ENCODE data around the gene CYP4F2. TPM values are rescaled to one million over a fixed set of nuclear protein-coding genes. Genes with fewer than 3 reads are reported as not detected.
"Not testable (repeated sequence)": the region's sequence is repeated elsewhere in the genome, so short reads cannot be mapped to it uniquely, and the experiment has no call there.

Gene CYP4F2
- total and polyA plus RNA-seq, 10 of the 15 experiments (the other 5 are each of a cell fraction or from before 2014, with no cell fraction given) = 0.08 to 3.5 (median 0.63) TPM

- CTCF ChIA-PET; ATAC-seq; intact Hi-C loops (cut with micrococcal nuclease; ENCODE audit: unreplicated experiment); H3K4me1 ChIP-seq (ENCODE audit: control insufficient read depth, insufficient read depth, low read length); BruUV-seq (replicated peaks); H4K20me1 ChIP-seq (ENCODE audit: control insufficient read depth, insufficient read depth); H3K79me2 ChIP-seq (ENCODE audit: control insufficient read depth, insufficient read depth, low read length); H3K36me3 ChIP-seq (ENCODE audit: control insufficient read depth in 2 of 2, insufficient read depth in 2 of 2, low read length in 1 of 2); H3K4me2 ChIP-seq (ENCODE audit: control insufficient read depth, insufficient read depth); H3K4me3 ChIP-seq; RAD21 ChIA-PET (ENCODE audit: unreplicated experiment); H3K9ac ChIP-seq (ENCODE audit: control insufficient read depth, insufficient read depth, low read length); in situ Hi-C loops (cut with MboI); SMC1A ChIA-PET (ENCODE audit: uncharacterized antibody, unreplicated experiment); H3K27ac ChIP-seq (ENCODE audit: control insufficient read depth, insufficient read depth); H2AFZ ChIP-seq (ENCODE audit: control insufficient read depth, low read depth, low read length); H3K27me3 ChIP-seq (replicated peaks in 1 of 2; ENCODE audit: control insufficient read depth in 2 of 2, insufficient read depth in 2 of 2, low read length in 1 of 2); DNase-seq (ENCODE audit: low read depth, low spot score); FAIRE-seq; POLR2A ChIA-PET; H3K9me3 ChIP-seq (replicated peaks; ENCODE audit: control insufficient read depth, insufficient read depth, low read length): not testable (repeated sequence)
- 61% methylated on average over 11 of the region's 12 CpGs for WGBS (ENCODE audit: insufficient coverage, insufficient replicate concordance, low lambda C conversion rate, missing lambda C conversion rate)
- peak; percentile 14; the same call in 1 of the 2 replicates for TF ChIP-seq JUNB (IDR thresholded peaks at IDR 0.05)
Measured at GRCh38 chr19:15933761-15934331, 36.0 kb upstream of the CYP4F2 start.

GRCh38 chr19:15928321-15928720 is 30.4 kb upstream of the CYP4F2 start:
- POLR2A ChIA-PET = no interaction called here
- SMC1A ChIA-PET (ENCODE audit: uncharacterized antibody, unreplicated experiment) = no interaction called here
- DNase-seq (ENCODE audit: low read depth, low spot score) = no peak
- H4K20me1 ChIP-seq (ENCODE audit: control insufficient read depth, insufficient read depth) = no peaks in the 10 kb centered on the region
- no peak overlapping the region for H3K9ac ChIP-seq (ENCODE audit: control insufficient read depth, insufficient read depth, low read length)
- no peaks in the 10 kb centered on the region for H3K4me1 ChIP-seq (ENCODE audit: control insufficient read depth, insufficient read depth, low read length)
- RAD21 ChIA-PET (ENCODE audit: unreplicated experiment) = no interaction called here
- H3K36me3 ChIP-seq (ENCODE audit: control insufficient read depth in 2 of 2, insufficient read depth in 2 of 2, low read length in 1 of 2) = no peaks in the 10 kb centered on the region
- CTCF ChIA-PET = no interaction called here
- ATAC-seq = no peak
- no peaks in the 10 kb centered on the region for H3K9me3 ChIP-seq (replicated peaks; ENCODE audit: control insufficient read depth, insufficient read depth, low read length)
- 17% methylated on average over 3 of the region's 3 CpGs for WGBS (ENCODE audit: insufficient coverage, insufficient replicate concordance, low lambda C conversion rate, missing lambda C conversion rate)
- in situ Hi-C loops (cut with MboI) (no loop called here), intact Hi-C loops (cut with micrococcal nuclease; ENCODE audit: unreplicated experiment) (no loop called here)
- no peak for FAIRE-seq
- no peak overlapping the region for H3K4me3 ChIP-seq
- no peak overlapping the region for H2AFZ ChIP-seq (ENCODE audit: control insufficient read depth, low read depth, low read length)
- H3K79me2 ChIP-seq (ENCODE audit: control insufficient read depth, insufficient read depth, low read length) = no peaks in the 10 kb centered on the region
- H3K27ac ChIP-seq (ENCODE audit: control insufficient read depth, insufficient read depth) = no peak overlapping the region
- H3K4me2 ChIP-seq (ENCODE audit: control insufficient read depth, insufficient read depth) = no peak overlapping the region
- BruUV-seq (replicated peaks) = no TSS peak
- H3K27me3 ChIP-seq (replicated peaks in 1 of 2; ENCODE audit: control insufficient read depth in 2 of 2, insufficient read depth in 2 of 2, low read length in 1 of 2) = no peaks in the 10 kb centered on the region
- TF ChIP-seq PRDM15 (CRISPR knock-in tag; IDR thresholded peaks at IDR 0.05) (no peak), JUNB (IDR thresholded peaks at IDR 0.05) (no peak), PAX8 (IDR thresholded peaks at IDR 0.05) (no peak), SMAD5 (IDR thresholded peaks at IDR 0.05; ENCODE audit: low read depth) (no peak), YBX1 (IDR thresholded peaks at IDR 0.05) (no peak), CEBPZ (IDR thresholded peaks at IDR 0.05; ENCODE audit: low read depth, low read length) (no peak), IRF5 (IDR thresholded peaks at IDR 0.05; ENCODE audit: borderline replicate concordance) (no peak), JUND (IDR thresholded peaks at IDR 0.05; ENCODE audit: low read depth, low read length) (no peak), DPF2 (IDR thresholded peaks at IDR 0.05) (no peak), RUNX3 (IDR thresholded peaks at IDR 0.05; ENCODE audit: low read length) (no peak)

All from GM12878 (cell line).